Hepatocyte (in vitro differentiated cells): ENCODE measurements around the gene KRTAP5-4.
"Not testable (repeated sequence)": the region's sequence is repeated elsewhere in the genome, so short reads cannot be mapped to it uniquely, and the experiment has no call there.

Experiments used
- EZH2 ChIP-seq: fragments of 200-600 bp; sonication (generic); IDR thresholded peaks from 2 replicates; pipeline ENCODE4 v1.6.1; 2016; ENCODE audit warnings: antibody characterized with exemption, mild to moderate bottlenecking, borderline replicate concordance
- TF ChIP-seq, protein P1 (sequence below): fragments of 200-600 bp; sonication (generic); IDR thresholded peaks from 2 replicates; pipeline ENCODE4 v1.5.1; 2016; ENCODE audit warnings: antibody characterized with exemption, mild to moderate bottlenecking; ENCODE audit not compliant: poor library complexity

DNA sequence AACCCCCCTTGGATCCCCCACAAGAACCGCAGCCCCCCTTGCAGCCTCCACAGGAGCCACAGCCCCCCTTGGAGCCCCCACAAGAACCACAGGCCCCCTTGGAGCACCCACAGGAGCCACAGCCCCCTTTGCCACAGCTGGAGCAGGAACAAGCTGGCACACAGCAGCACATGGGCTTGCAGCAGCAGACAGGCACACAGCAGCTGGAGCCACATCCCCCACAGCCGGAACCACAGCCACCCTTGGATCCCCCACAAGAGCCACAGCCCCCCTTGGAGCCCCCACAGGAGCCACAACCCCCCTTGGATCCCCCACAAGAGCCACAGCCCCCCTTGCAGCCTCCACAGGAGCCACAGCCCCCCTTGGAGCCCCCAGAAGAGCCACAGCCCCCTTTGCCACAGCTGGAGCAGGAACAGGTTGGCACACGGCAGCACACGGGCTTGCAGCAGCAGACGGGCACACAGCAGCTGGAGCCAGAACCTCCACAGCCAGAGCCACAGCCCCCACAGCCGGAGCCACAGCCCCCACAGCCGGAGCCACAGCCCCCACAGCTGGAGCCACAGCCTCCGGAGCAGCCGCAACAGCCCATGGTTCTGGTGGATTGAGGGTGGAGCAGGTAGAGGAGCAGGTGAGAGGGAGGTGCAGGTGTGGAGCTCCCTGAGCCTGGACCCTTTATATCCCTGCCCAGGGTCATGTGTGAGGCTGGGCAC lies 37.1 kb downstream of the KRTAP5-4 start, which contains the start of gene KRTAP5-1:
- TF ChIP-seq, protein P1, sequence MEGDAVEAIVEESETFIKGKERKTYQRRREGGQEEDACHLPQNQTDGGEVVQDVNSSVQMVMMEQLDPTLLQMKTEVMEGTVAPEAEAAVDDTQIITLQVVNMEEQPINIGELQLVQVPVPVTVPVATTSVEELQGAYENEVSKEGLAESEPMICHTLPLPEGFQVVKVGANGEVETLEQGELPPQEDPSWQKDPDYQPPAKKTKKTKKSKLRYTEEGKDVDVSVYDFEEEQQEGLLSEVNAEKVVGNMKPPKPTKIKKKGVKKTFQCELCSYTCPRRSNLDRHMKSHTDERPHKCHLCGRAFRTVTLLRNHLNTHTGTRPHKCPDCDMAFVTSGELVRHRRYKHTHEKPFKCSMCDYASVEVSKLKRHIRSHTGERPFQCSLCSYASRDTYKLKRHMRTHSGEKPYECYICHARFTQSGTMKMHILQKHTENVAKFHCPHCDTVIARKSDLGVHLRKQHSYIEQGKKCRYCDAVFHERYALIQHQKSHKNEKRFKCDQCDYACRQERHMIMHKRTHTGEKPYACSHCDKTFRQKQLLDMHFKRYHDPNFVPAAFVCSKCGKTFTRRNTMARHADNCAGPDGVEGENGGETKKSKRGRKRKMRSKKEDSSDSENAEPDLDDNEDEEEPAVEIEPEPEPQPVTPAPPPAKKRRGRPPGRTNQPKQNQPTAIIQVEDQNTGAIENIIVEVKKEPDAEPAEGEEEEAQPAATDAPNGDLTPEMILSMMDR = not testable (repeated sequence)
- TF ChIP-seq EZH2 = not testable (repeated sequence)
